A549 (cell line): ENCODE results near the gene PGS1. TPM values are rescaled to one million over a fixed set of nuclear protein-coding genes. Genes with fewer than 3 reads are reported as not detected.

Experiments
- ATAC-seq, 2 experiments: fragments of 200-7000 bp in 1 of 2; fragments of >200 bp in 1 of 2; cut with Nextera tagmentation in 1 of 2; cut with Tn5 transposase in 1 of 2; 3 replicates each; pipeline versions ENCODE4 v1.8.0 to v1.9.1; 2018 to 2020; ENCODE audit warnings: mild to moderate bottlenecking in 1 of 2, moderate library complexity in 1 of 2
- CTCF ChIA-PET: fragments of 300-600 bp; sonication (Branson Sonifier 250); formaldehyde crosslinking; extraction: SDS; loops from one replicate; lab custom pipeline; 2021; ENCODE audit warnings: antibody characterized with exemption, inconsistent platforms; lab: Yijun Ruan, JAX
- POLR2A ChIA-PET: fragments of 350-600 bp; formaldehyde crosslinking; extraction: SDS; loops from one replicate; lab custom pipeline; 2021; ENCODE audit warnings: antibody characterized with exemption, inconsistent platforms; lab: Yijun Ruan, JAX
- DNase-seq, 2 experiments: peaks; one replicate each; pipeline versions ENCODE4 v3.0.0 to v3.0.0-alpha.2; 2011 to 2016; ENCODE audit warnings: low read depth in 1 of 2, low spot score in 1 of 2
- FAIRE-seq: peaks from 2 replicates; lab custom pipeline; 2011; peaks lifted over from hg19 to GRCh38; lab: Jason Lieb, UNC
- H3K27ac ChIP-seq, 2 experiments: fragments of >200 bp; sonication (Bioruptor Twin); formaldehyde crosslinking; 3 replicates each; pipeline ENCODE4 v1.5.1; 2016 to 2017
- H3K4me1 ChIP-seq: fragments of >200 bp; sonication (Bioruptor Twin); formaldehyde crosslinking; 3 replicates; pipeline ENCODE4 v1.6.1; 2016
- H3K4me2 ChIP-seq: fragments of >200 bp; sonication (Bioruptor Twin); formaldehyde crosslinking; 3 replicates; pipeline ENCODE4 v1.6.1; 2016
- H3K4me3 ChIP-seq: fragments of >200 bp; sonication (Bioruptor Twin); formaldehyde crosslinking; 3 replicates; pipeline ENCODE4 v1.5.1; 2016
- H3K9me3 ChIP-seq: fragments of >200 bp; sonication (Bioruptor Twin); formaldehyde crosslinking; 3 replicates; pipeline ENCODE4 v1.6.1; 2016
- CEBPB ChIP-seq, 2 experiments: fragments of >200 bp in 1 of 2; sonication (Bioruptor Twin) in 1 of 2; formaldehyde crosslinking in 1 of 2; IDR thresholded peaks; 2 replicates each; pipeline ENCODE4 v1.6.1; 2012 to 2016
- CHD2 ChIP-seq: fragments of 150-350 bp; IDR thresholded peaks from 2 replicates; pipeline ENCODE4 v1.6.1; 2014; ENCODE audit warnings: low read length; ENCODE audit not compliant: partially characterized antibody
- EP300 ChIP-seq, 2 experiments: fragments of >200 bp; sonication (Bioruptor Twin); formaldehyde crosslinking; IDR thresholded peaks; 2 replicates in 1 of 2; 3 replicates in 1 of 2; pipeline ENCODE4 v1.6.1; 2016 to 2017
- FOSB ChIP-seq: fragments of 250-450 bp; sonication (Bioruptor Pico); IDR thresholded peaks from 2 replicates; pipeline ENCODE4 v1.5.0; 2020; ENCODE audit warnings: mild to moderate bottlenecking, moderate library complexity
- FOSL2 ChIP-seq, 2 experiments: fragments of 450-650 bp in 1 of 2; fragments of >200 bp in 1 of 2; sonication (Bioruptor Twin) in 1 of 2; formaldehyde crosslinking; IDR thresholded peaks; 2 replicates each; pipeline versions ENCODE4 v1.5.0 to v1.6.1; 2016 to 2020; ENCODE audit warnings: mild to moderate bottlenecking in 1 of 2, moderate library complexity in 1 of 2
- HDAC2 ChIP-seq: fragments of 200-600 bp; sonication (generic); IDR thresholded peaks from 2 replicates; pipeline ENCODE4 v1.6.1; 2016
- HEYL ChIP-seq: fragments of 250-450 bp; sonication (Bioruptor Pico); IDR thresholded peaks from 2 replicates; pipeline ENCODE4 v1.8.0; 2021; ENCODE audit warnings: mild to moderate bottlenecking, moderate library complexity
- HOXB13 ChIP-seq: fragments of 250-450 bp; sonication (Bioruptor Pico); IDR thresholded peaks from 2 replicates; pipeline ENCODE4 v1.5.0; 2020; ENCODE audit warnings: low read depth, mild to moderate bottlenecking, moderate library complexity
- MAZ ChIP-seq: fragments of 150-350 bp; IDR thresholded peaks from 2 replicates; pipeline ENCODE4 v1.6.1; 2014; ENCODE audit warnings: antibody characterized with exemption, low read depth, low read length, borderline replicate concordance
- MYC ChIP-seq: IDR thresholded peaks from 2 replicates; pipeline ENCODE4 v1.6.1; 2012; ENCODE audit warnings: mild to moderate bottlenecking, inconsistent platforms, low read length, improper control_type of control experiment, borderline replicate concordance
- NFE2L2 ChIP-seq: fragments of 150-350 bp; conservative IDR thresholded peaks from 2 replicates; pipeline ENCODE4 v1.6.1; 2014; ENCODE audit warnings: low read length
- NPAS2 ChIP-seq: fragments of 250-450 bp; sonication (Bioruptor Pico); IDR thresholded peaks from 2 replicates; pipeline ENCODE4 v1.8.0; 2022; ENCODE audit warnings: mild to moderate bottlenecking, moderate library complexity, borderline replicate concordance
- PHF8 ChIP-seq: fragments of 200-600 bp; sonication (generic); IDR thresholded peaks from 2 replicates; pipeline ENCODE4 v1.6.1; 2016; ENCODE audit warnings: low read depth, mild to moderate bottlenecking, antibody characterized with exemption, moderate library complexity, borderline replicate concordance
- RARB ChIP-seq: fragments of 250-450 bp; sonication (Bioruptor Pico); IDR thresholded peaks from 2 replicates; pipeline ENCODE4 v1.8.0; 2021; ENCODE audit warnings: mild to moderate bottlenecking, moderate library complexity
- RCOR1 ChIP-seq: fragments of 150-350 bp; IDR thresholded peaks from 2 replicates; pipeline ENCODE4 v1.6.1; 2014; ENCODE audit warnings: antibody characterized with exemption, low read length, low read depth
- REST ChIP-seq: fragments of 200-600 bp; sonication (generic); IDR thresholded peaks from 2 replicates; pipeline ENCODE4 v1.6.1; 2016; ENCODE audit warnings: antibody characterized with exemption, mild to moderate bottlenecking, moderate library complexity
- RFX5 ChIP-seq: fragments of 450-650 bp; IDR thresholded peaks from 2 replicates; pipeline ENCODE4 v1.7.1; 2014; ENCODE audit warnings: antibody characterized with exemption, mild to moderate bottlenecking, moderate library complexity
- TP53 ChIP-seq: fragments of 250-450 bp; sonication (Bioruptor Pico); IDR thresholded peaks from 2 replicates; pipeline ENCODE4 v1.5.0; 2021; ENCODE audit warnings: mild to moderate bottlenecking, moderate library complexity
- ZC3H11A ChIP-seq: fragments of 450-650 bp; IDR thresholded peaks from 2 replicates; pipeline ENCODE4 v1.6.1; 2014; ENCODE audit warnings: antibody characterized with exemption, mild to moderate bottlenecking
- ZFP36 ChIP-seq: fragments of 450-650 bp; IDR thresholded peaks from 2 replicates; pipeline ENCODE4 v1.6.1; 2014; ENCODE audit warnings: borderline replicate concordance; ENCODE audit not compliant: partially characterized antibody
- WGBS: methylation state at CpG from one replicate; pipeline ENCODE4 v1.1.6; 2017; ENCODE audit errors: missing lambda C conversion rate; 5-methylcytosine and 5-hydroxymethylcytosine counted together
- polyA plus RNA-seq, 4 experiments: library from polyadenylated mRNA; depleted of rRNA in 3 of 4; stranded (reverse); fragments of >200 nt; fragmentation: RNase III in 1 of 4; extraction: RNeasy Plus Mini Kit Qiagen cat#74134 plus additional on column Dnase treatment in 1 of 4; gene quantifications; 2 replicates in 3 of 4; 3 replicates in 1 of 4; pipeline ENCODE4 v1.2.3, GENCODE V29; 2011 to 2017
- TF ChIP-seq, protein P1 (sequence below): IDR thresholded peaks from 2 replicates; pipeline ENCODE4 v1.6.1; 2012
- TF ChIP-seq, protein P2 (sequence below): fragments of >200 bp; sonication (Bioruptor Twin); formaldehyde crosslinking; IDR thresholded peaks from 3 replicates; pipeline ENCODE4 v1.5.1; 2016
- TF ChIP-seq, protein P3 (sequence below): fragments of 150-350 bp; IDR thresholded peaks from 2 replicates; pipeline ENCODE4 v1.6.1; 2014; ENCODE audit warnings: low read depth, mild to moderate bottlenecking, low read length
- TF ChIP-seq, protein P4 (sequence below): IDR thresholded peaks from 2 replicates; pipeline ENCODE4 v1.6.1; 2012
- TF ChIP-seq, protein P5 (sequence below): fragments of 450-650 bp; IDR thresholded peaks from 2 replicates; pipeline ENCODE4 v1.6.1; 2014; ENCODE audit warnings: antibody characterized with exemption

The PGS1 gene
- polyA plus RNA-seq, 2 of the 4 experiments (the other 2 are of a cell fraction), result 23.7 to 29.5 TPM

DNA sequence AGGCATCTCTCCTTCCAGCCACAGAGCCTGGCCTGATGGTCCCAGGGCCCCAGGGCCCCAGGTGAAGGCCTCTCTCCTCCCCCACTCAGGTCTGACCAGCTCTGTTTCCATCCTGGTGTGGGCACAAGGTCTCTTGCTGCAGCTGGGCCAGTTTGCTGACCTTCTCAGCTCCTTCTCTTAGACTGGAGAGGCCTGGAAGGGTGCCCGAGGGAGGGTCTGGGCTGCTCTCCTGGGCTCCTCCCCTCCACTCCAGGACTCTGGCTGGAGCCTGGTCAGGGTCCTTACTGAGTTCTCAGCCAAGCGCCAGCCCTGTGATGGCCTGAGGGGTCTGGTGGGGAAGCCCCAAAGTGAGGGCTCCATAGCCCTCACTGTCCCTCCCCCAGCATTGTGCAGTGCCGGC, 31.0 kb upstream of the PGS1 start:
- Histone ChIP-seq H3K27ac (peak overlapping the region in 1 of 2 experiments; percentile 65; a peak in 3 of 6 replicates), H3K4me1 (peaks cover 56% of the 10 kb centered on the region), H3K4me3 (no peak overlapping the region), H3K9me3 (no peaks in the 10 kb centered on the region), H3K4me2 (no peak overlapping the region)
- TF ChIP-seq HOXB13 (CRISPR knock-in tag), result no peak
- TF ChIP-seq PHF8, result no peak
- TF ChIP-seq RCOR1, result no peak
- TF ChIP-seq MYC, result no peak
- no peak for TF ChIP-seq EP300 (IDR thresholded peaks at IDR 0.05)
- TF ChIP-seq CEBPB (IDR thresholded peaks at IDR 0.05), result no peak
- no peak for TF ChIP-seq MAZ
- TF ChIP-seq CHD2, result no peak
- no peak for TF ChIP-seq ZC3H11A
- TF ChIP-seq, protein P1, sequence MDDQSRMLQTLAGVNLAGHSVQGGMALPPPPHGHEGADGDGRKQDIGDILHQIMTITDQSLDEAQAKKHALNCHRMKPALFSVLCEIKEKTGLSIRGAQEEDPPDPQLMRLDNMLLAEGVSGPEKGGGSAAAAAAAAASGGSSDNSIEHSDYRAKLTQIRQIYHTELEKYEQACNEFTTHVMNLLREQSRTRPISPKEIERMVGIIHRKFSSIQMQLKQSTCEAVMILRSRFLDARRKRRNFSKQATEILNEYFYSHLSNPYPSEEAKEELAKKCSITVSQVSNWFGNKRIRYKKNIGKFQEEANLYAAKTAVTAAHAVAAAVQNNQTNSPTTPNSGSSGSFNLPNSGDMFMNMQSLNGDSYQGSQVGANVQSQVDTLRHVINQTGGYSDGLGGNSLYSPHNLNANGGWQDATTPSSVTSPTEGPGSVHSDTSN, result no peak
- TF ChIP-seq NFE2L2, result no peak
- TF ChIP-seq ZFP36, result no peak
- no peak for TF ChIP-seq HDAC2
- TF ChIP-seq FOSL2 (IDR thresholded peaks at IDR 0.05), result no peak
- TF ChIP-seq FOSL2 (CRISPR knock-in tag; IDR thresholded peaks at IDR 0.05), result no peak
- TF ChIP-seq, protein P2, sequence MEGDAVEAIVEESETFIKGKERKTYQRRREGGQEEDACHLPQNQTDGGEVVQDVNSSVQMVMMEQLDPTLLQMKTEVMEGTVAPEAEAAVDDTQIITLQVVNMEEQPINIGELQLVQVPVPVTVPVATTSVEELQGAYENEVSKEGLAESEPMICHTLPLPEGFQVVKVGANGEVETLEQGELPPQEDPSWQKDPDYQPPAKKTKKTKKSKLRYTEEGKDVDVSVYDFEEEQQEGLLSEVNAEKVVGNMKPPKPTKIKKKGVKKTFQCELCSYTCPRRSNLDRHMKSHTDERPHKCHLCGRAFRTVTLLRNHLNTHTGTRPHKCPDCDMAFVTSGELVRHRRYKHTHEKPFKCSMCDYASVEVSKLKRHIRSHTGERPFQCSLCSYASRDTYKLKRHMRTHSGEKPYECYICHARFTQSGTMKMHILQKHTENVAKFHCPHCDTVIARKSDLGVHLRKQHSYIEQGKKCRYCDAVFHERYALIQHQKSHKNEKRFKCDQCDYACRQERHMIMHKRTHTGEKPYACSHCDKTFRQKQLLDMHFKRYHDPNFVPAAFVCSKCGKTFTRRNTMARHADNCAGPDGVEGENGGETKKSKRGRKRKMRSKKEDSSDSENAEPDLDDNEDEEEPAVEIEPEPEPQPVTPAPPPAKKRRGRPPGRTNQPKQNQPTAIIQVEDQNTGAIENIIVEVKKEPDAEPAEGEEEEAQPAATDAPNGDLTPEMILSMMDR, result no peak
- no peak for TF ChIP-seq FOSB (CRISPR knock-in tag)
- TF ChIP-seq, protein P3, sequence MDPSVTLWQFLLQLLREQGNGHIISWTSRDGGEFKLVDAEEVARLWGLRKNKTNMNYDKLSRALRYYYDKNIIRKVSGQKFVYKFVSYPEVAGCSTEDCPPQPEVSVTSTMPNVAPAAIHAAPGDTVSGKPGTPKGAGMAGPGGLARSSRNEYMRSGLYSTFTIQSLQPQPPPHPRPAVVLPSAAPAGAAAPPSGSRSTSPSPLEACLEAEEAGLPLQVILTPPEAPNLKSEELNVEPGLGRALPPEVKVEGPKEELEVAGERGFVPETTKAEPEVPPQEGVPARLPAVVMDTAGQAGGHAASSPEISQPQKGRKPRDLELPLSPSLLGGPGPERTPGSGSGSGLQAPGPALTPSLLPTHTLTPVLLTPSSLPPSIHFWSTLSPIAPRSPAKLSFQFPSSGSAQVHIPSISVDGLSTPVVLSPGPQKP, result no peak
- TF ChIP-seq, protein P4, sequence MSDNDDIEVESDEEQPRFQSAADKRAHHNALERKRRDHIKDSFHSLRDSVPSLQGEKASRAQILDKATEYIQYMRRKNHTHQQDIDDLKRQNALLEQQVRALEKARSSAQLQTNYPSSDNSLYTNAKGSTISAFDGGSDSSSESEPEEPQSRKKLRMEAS, result no peak
- 83% methylated on average over 1 of the region's 3 CpGs for WGBS
- ChIA-PET POLR2A (no interaction called here), CTCF (interaction anchor here (1.0 to 2.3 kb wide), 6 partner anchors 8 to 361 kb away, joined by 3 to 13 read pairs (median 6); partner anchors contain the start of gene SOCS3)
- DNase-seq, result no peak
- ATAC-seq, result no peak
- FAIRE-seq, result no peak

- FAIRE-seq, result no peak
- H3K9me3 ChIP-seq, result no peaks in the 10 kb centered on the region
- H3K27ac ChIP-seq, result peak overlapping the region in 1 of 2 experiments; percentile 65; a peak in 3 of 6 replicates
- H3K4me3 ChIP-seq, result no peak overlapping the region
- peaks cover 52% of the 10 kb centered on the region for H3K4me1 ChIP-seq
- ChIA-PET CTCF (interaction anchor here (0.7 to 2.3 kb wide), 9 partner anchors 9 to 360 kb away, joined by 3 to 13 read pairs (median 4); partner anchors contain the start of gene SOCS3), POLR2A (interaction anchor here (1.1 kb wide), 1 partner anchor 12 kb away, joined by 4 read pairs; the partner anchor contains the start of gene SOCS3)
- ATAC-seq, result no peak
- no peak for DNase-seq
- no peak overlapping the region for H3K4me2 ChIP-seq
- 83% methylated on average over 9 of the region's 9 CpGs for WGBS
- no peak for TF ChIP-seq TP53 (CRISPR knock-in tag)
- TF ChIP-seq HEYL (CRISPR knock-in tag), result no peak
- TF ChIP-seq REST, result no peak
- no peak for TF ChIP-seq ZFP36
- TF ChIP-seq FOSB (CRISPR knock-in tag), result no peak
- no peak for TF ChIP-seq RARB (CRISPR knock-in tag)
- TF ChIP-seq NPAS2, result no peak
- TF ChIP-seq RFX5, result no peak
- TF ChIP-seq, protein P1, result no peak
- TF ChIP-seq, protein P5, sequence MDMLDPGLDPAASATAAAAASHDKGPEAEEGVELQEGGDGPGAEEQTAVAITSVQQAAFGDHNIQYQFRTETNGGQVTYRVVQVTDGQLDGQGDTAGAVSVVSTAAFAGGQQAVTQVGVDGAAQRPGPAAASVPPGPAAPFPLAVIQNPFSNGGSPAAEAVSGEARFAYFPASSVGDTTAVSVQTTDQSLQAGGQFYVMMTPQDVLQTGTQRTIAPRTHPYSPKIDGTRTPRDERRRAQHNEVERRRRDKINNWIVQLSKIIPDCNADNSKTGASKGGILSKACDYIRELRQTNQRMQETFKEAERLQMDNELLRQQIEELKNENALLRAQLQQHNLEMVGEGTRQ, result no peak
Observed at GRCh38 chr17:78348055-78348770, 30.2 kb upstream of the PGS1 start.
